ENCODE measurements around the gene FAM13A.

Gene FAM13A

GRCh38 chr4:88705223-88705622, 351.8 kb downstream of the FAM13A start:
- DNase-seq = peak; percentile 7

GRCh38 chr4:88702782-88703181, 354.2 kb downstream of the FAM13A start:
- no peak for DNase-seq

GRCh38 chr4:88698519-88698918, 358.5 kb downstream of the FAM13A start:
- DNase-seq = no peak

- DNase-seq = peak; percentile 71
These were observed 359.2 kb downstream of the FAM13A start, which contains the start of gene NAP1L5 for GRCh38 chr4:88697588-88698329. TSS of gene NAP1L5 (minus strand) at chr4:88697829. CDS start at chr4:88697754, 75 bp downstream.

GRCh38 chr4:88697141-88697540, 359.8 kb downstream of the FAM13A start:
- DNase-seq = peak; percentile 31

- no peak for DNase-seq
These were observed 360.4 kb downstream of the FAM13A start for GRCh38 chr4:88696630-88697029.

- DNase-seq = no peak
These were observed 363.2 kb downstream of the FAM13A start for GRCh38 chr4:88693792-88694191.

GRCh38 chr4:88690355-88690754, 366.6 kb downstream of the FAM13A start:
- no peak for DNase-seq

GRCh38 chr4:88681209-88681608, 375.8 kb downstream of the FAM13A start:
- DNase-seq = no peak
